Natural killer cell (primary cell): Measurements from ENCODE around the gene DGCR2. TPM values are rescaled to one million over a fixed set of nuclear protein-coding genes. Genes with fewer than 3 reads are reported as not detected.
"Not testable (repeated sequence)": the region's sequence is repeated elsewhere in the genome, so short reads cannot be mapped to it uniquely, and the experiment has no call there.

Experiments used
- ATAC-seq, 3 donors: fragments of 150-1000 bp in 2 of 3; fragments of 200-7000 bp in 1 of 3; cut with Tn5 transposase; 1 replicate in 1 of 3; 2 replicates in 2 of 3; pipeline ENCODE4 v1.10.0; 2021; ENCODE audit warnings: mild to moderate bottlenecking in 2 of 3, moderate library complexity in 2 of 3
- DNase-seq, 2 donors: peaks; one replicate each; pipeline versions ENCODE4 v3.0.0 to v3.0.0-alpha.2; 2013 to 2021; ENCODE audit warnings: mixed read lengths in 1 of 2
- H3K27ac ChIP-seq: one replicate; pipeline ENCODE4 v1.5.1; 2013; ENCODE audit warnings: mild to moderate bottlenecking, low read length
- H3K27me3 ChIP-seq: one replicate; pipeline ENCODE4 v1.6.1; 2013; ENCODE audit warnings: low read length; ENCODE audit not compliant: control insufficient read depth, insufficient read depth
- H3K36me3 ChIP-seq: one replicate; pipeline ENCODE4 v1.6.1; 2013; ENCODE audit warnings: low read length; ENCODE audit not compliant: control insufficient read depth, insufficient read depth
- H3K4me1 ChIP-seq: one replicate; pipeline ENCODE4 v1.6.1; 2013; ENCODE audit warnings: low read length; ENCODE audit not compliant: control insufficient read depth, insufficient read depth
- H3K4me3 ChIP-seq: one replicate; pipeline ENCODE4 v1.5.1; 2013; ENCODE audit warnings: low read length
- H3K9me3 ChIP-seq: one replicate; pipeline ENCODE4 v1.6.1; 2013; ENCODE audit warnings: low read length; ENCODE audit not compliant: control insufficient read depth, insufficient read depth
- H3K27ac Mint-ChIP-seq, 2 donors: one replicate each; pipeline ENCODE4 v1.8.0; 2022; ENCODE audit warnings: mild to moderate bottlenecking in 2 of 2, mixed read lengths in 2 of 2, moderate library complexity in 1 of 2
- H3K27me3 Mint-ChIP-seq, 2 donors: one replicate each; pipeline ENCODE4 v1.8.0; 2022; ENCODE audit warnings: low read depth in 2 of 2, mixed read lengths in 2 of 2
- H3K36me3 Mint-ChIP-seq: one replicate; pipeline ENCODE4 v1.8.0; 2022; ENCODE audit warnings: mixed read lengths
- H3K4me1 Mint-ChIP-seq, 2 donors: one replicate each; pipeline ENCODE4 v1.8.0; 2022; ENCODE audit warnings: mixed read lengths in 2 of 2
- H3K4me3 Mint-ChIP-seq: one replicate; pipeline ENCODE4 v1.8.0; 2022; ENCODE audit warnings: mild to moderate bottlenecking, moderate library complexity, mixed read lengths
- H3K9me3 Mint-ChIP-seq, 2 donors: one replicate each; pipeline ENCODE4 v1.8.0; 2022; ENCODE audit warnings: mixed read lengths in 2 of 2
- WGBS: methylation state at CpG from one replicate; pipeline ENCODE4 v1.1.7; 2013; ENCODE audit warnings: missing lambda C conversion rate; ENCODE audit not compliant: insufficient coverage; 5-methylcytosine and 5-hydroxymethylcytosine counted together
- intact Hi-C: fragments of 100-400 bp; cut with micrococcal nuclease; formaldehyde crosslinking; loops from one replicate; pipeline ENCODE4 v1.14.2; 2022
- total RNA-seq, 4 donors: library from RNA; stranded (reverse); fragments of 120-200 nt in 1 of 4; gene quantifications; one replicate each; pipeline versions ENCODE4 v1.2.3 to v1.2.4, GENCODE V29; 2013 to 2022

The DGCR2 gene
- total RNA-seq, 3 donors from 2014 or later (not counting 1 experiment from before 2014, with no cell fraction given): 27.5 to 44.1 (median 41.3) TPM

DNA sequence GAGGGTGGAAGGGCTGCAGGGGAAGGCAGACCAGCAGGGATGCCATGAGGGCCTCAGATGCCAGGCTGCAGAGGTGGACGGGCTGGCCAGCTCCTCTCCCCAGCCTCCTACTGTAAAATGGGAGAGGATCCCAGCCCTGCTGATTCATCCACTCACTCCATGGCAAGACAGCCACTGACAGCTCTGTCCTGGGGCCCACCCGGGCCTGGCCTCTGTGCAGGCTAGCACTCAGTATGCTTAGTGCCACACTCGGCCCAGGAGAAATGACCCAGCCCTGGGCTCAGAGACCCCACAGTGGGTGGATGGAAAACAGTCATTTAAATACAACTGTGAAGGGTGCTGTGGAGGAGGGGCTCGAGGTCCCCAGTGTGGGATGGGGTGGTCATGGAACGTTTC is 94.2 kb downstream of the DGCR2 start:
- intact Hi-C loops, H3K36me3 Mint-ChIP-seq, H3K9me3 Mint-ChIP-seq, H3K4me3 Mint-ChIP-seq, H3K4me3 ChIP-seq, DNase-seq, H3K36me3 ChIP-seq, ATAC-seq, H3K27ac ChIP-seq, H3K9me3 ChIP-seq, H3K4me1 Mint-ChIP-seq, H3K27ac Mint-ChIP-seq, H3K4me1 ChIP-seq, H3K27me3 ChIP-seq: not testable (repeated sequence)
- H3K27me3 Mint-ChIP-seq: peaks cover 14% of the 10 kb centered on the region in 2 donors
- 56% methylated on average over 4 of the region's 5 CpGs for WGBS

DNA sequence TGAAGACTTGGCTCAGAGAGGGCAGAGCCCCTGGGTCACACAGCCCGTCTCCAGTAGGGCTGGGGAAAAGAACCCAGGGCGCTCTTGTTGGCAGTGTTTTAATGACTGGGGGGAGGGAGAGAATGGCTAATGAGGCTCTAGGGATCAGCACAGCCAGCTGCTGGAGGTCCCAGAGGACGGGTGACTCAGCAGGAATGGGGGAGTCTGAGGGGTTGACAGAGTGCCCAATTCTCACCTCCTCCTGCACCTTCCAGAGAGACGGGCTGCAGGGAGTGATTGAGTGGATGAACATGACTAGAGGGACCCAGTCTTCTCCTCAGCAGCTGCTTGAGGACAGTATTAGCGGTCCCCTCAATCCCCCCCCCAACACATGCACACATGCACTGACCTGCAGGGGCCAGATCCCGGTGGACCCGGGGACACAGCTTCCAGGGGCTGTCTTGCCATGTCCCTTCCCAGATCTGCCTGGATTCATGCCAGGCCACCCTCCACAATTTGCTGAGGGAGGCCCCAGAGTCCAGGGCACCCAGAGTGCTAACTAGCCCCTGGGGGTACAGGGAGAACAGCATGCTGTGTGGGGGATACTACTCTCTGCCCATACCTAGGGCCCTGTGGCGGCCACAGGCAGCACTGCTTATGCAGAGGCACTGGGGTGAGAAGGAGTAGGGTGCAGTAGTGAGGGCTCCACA is 94.7 kb downstream of the DGCR2 start:
- H3K4me3 ChIP-seq, H3K36me3 ChIP-seq, H3K4me3 Mint-ChIP-seq, intact Hi-C loops, H3K4me1 ChIP-seq, H3K36me3 Mint-ChIP-seq, H3K4me1 Mint-ChIP-seq, H3K9me3 ChIP-seq, H3K27ac ChIP-seq, H3K27ac Mint-ChIP-seq, DNase-seq, H3K27me3 ChIP-seq, ATAC-seq, H3K9me3 Mint-ChIP-seq: not testable (repeated sequence)
- H3K27me3 Mint-ChIP-seq: peaks cover 14% of the 10 kb centered on the region in 2 donors
- WGBS: 71% methylated on average over 4 of the region's 8 CpGs

DNA sequence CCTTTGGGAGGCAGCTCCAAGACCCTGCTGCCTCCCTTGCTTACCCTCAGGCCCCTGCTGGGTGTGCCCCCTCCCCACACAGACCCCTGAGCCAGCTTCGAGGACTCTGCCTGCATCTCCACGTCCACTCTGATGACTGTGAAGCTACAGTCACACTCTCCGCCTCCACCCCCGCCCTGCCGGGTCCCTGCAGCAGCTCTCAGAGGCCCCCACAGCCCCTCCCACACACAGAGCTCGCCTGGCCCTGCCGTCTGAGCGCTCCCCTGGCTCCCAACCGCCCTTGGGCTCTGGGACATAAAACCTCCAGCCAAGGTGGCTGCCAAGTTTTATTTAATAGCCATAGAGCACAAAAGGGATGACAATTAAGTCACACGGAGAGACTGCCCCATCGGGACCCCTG is 96.1 kb downstream of the DGCR2 start:
- H3K36me3 ChIP-seq, H3K4me1 Mint-ChIP-seq, H3K27ac Mint-ChIP-seq, H3K4me3 ChIP-seq, H3K9me3 ChIP-seq, intact Hi-C loops, H3K27me3 ChIP-seq, H3K27ac ChIP-seq, ATAC-seq, H3K4me3 Mint-ChIP-seq, H3K36me3 Mint-ChIP-seq, H3K4me1 ChIP-seq, H3K9me3 Mint-ChIP-seq, DNase-seq: not testable (repeated sequence)
- WGBS: no CpG with 5 or more reads among the region's 11 CpGs
- H3K27me3 Mint-ChIP-seq: peaks cover 14% of the 10 kb centered on the region in 2 donors

DNA sequence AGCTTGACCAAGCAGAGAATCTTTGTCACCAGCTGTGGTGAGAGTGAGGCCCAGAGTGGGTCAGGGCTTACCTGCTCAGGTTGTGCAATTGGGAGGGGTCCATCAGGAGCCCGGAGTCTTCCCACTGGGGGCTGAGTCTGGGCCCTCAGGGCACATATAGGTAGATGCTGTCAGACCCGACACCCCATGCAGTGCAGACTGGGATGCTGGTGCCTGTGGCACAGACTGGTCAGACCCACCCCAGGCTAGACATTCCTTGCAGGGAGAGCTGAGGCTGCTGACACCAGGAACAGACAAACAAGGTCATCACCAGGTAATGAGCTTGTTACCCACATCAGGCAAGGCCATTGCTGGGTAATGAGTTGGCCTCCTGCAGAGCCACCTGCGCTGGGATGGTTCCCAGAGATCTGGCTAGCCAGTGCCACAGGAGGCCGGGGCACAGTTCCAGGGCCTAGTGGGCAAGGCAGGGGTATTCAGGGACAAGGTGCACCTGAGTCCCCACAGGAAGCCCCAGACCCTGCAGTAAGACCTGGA is 97.2 kb downstream of the DGCR2 start:
- H3K4me3 Mint-ChIP-seq: not testable (repeated sequence)

DNA sequence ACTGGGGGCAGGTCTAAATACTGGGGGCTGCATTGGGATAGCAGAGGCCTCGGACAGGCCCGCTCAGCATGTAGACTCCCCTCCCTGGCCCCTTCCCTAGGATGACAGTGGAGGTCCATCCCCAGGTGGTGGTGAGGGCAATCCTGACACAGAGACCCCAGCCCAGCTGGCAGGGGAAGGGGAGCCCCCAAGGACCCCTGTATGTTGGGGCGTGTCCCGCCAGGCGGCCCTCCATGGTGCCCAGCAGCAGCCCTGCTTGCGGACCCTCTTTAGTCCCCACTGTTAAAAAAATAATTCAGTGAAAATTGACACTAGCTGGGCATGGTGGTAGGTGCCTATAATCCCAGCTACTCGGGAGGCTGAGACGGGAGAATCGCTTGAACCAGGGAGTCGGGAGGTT is 98.3 kb downstream of the DGCR2 start:
- H3K36me3 Mint-ChIP-seq, H3K27me3 ChIP-seq, H3K36me3 ChIP-seq, ATAC-seq, H3K27ac Mint-ChIP-seq, H3K9me3 ChIP-seq, H3K4me3 ChIP-seq, intact Hi-C loops, H3K27ac ChIP-seq, H3K4me1 Mint-ChIP-seq, DNase-seq, H3K4me1 ChIP-seq, H3K4me3 Mint-ChIP-seq, H3K9me3 Mint-ChIP-seq: not testable (repeated sequence)
- H3K27me3 Mint-ChIP-seq: peaks cover 11 to 12% of the 10 kb centered on the region in 2 donors
- 88% methylated on average over 7 of the region's 10 CpGs for WGBS

More for the DNA sequence above, 97.2 kb downstream of the DGCR2 start:
- H3K27ac Mint-ChIP-seq, H3K36me3 ChIP-seq, ATAC-seq, H3K4me1 ChIP-seq, H3K27ac ChIP-seq, H3K27me3 ChIP-seq, intact Hi-C loops, H3K4me1 Mint-ChIP-seq, H3K9me3 Mint-ChIP-seq, H3K4me3 ChIP-seq, DNase-seq, H3K36me3 Mint-ChIP-seq, H3K9me3 ChIP-seq: not testable (repeated sequence)
- 89% methylated on average over 3 of the region's 4 CpGs for WGBS
- H3K27me3 Mint-ChIP-seq: peaks cover 11 to 14% of the 10 kb centered on the region in 2 donors
